ENCODE results near the gene ARID1B.

The ARID1B gene

GRCh38 chr6:157203312-157203744, 426.1 kb downstream of the ARID1B start:
- no peak for DNase-seq

GRCh38 chr6:157203764-157204163, 426.6 kb downstream of the ARID1B start:
- no peak for DNase-seq

- DNase-seq, result no peak
These were observed 428.5 kb downstream of the ARID1B start for GRCh38 chr6:157205473-157206358.

- no peak for DNase-seq
These were observed 429.2 kb downstream of the ARID1B start for GRCh38 chr6:157206359-157206815.

- no peak for DNase-seq
These were observed 430.4 kb downstream of the ARID1B start for GRCh38 chr6:157207521-157208076.

GRCh38 chr6:157209865-157210530, 432.8 kb downstream of the ARID1B start:
- DNase-seq, result no peak

- DNase-seq, result no peak
These were observed 433.8 kb downstream of the ARID1B start for GRCh38 chr6:157210954-157211353.

GRCh38 chr6:157211603-157212455, 434.7 kb downstream of the ARID1B start:
- no peak for DNase-seq

GRCh38 chr6:157213426-157213825, 436.2 kb downstream of the ARID1B start:
- DNase-seq, result no peak

GRCh38 chr6:157213907-157214565, 436.9 kb downstream of the ARID1B start:
- no peak for DNase-seq

GRCh38 chr6:157215717-157216116, 438.5 kb downstream of the ARID1B start:
- DNase-seq, result no peak

- no peak for DNase-seq
These were observed 439.4 kb downstream of the ARID1B start for GRCh38 chr6:157216570-157216969.

- DNase-seq, result no peak
These were observed 440.2 kb downstream of the ARID1B start for GRCh38 chr6:157217198-157217893.

- DNase-seq, result no peak
These were observed 440.8 kb downstream of the ARID1B start for GRCh38 chr6:157217894-157218370.

GRCh38 chr6:157218371-157219198, 441.4 kb downstream of the ARID1B start:
- no peak for DNase-seq

- no peak for DNase-seq
These were observed 442.3 kb downstream of the ARID1B start for GRCh38 chr6:157219201-157220200.

- DNase-seq, result no peak
These were observed 443.3 kb downstream of the ARID1B start for GRCh38 chr6:157220485-157220884.

- peak; percentile 86 for DNase-seq
These were observed 444.1 kb downstream of the ARID1B start for GRCh38 chr6:157221049-157221816.
